ENCODE data around the gene ZNF775. TPM values are rescaled to one million over a fixed set of nuclear protein-coding genes. Genes with fewer than 3 reads are reported as not detected.

Gene ZNF775
- total RNA-seq, 1 donor from 2014 or later = 4.4 TPM

- Histone ChIP-seq H3K36me3 (no peaks in the 10 kb centered on the region), H3K4me3 (no peak overlapping the region), H3K27me3 (no peaks in the 10 kb centered on the region), H3K9me3 (no peaks in the 10 kb centered on the region), H3K4me1 (peaks cover 7% of the 10 kb centered on the region), H3K27ac (no peak overlapping the region)
- intact Hi-C loops (cut with DNase I) = no loop called here
- ATAC-seq = no peak
- no peak for TF ChIP-seq CTCF (IDR thresholded peaks at IDR 0.05)
- peak; percentile 9 for DNase-seq
These were observed 20.0 kb upstream of the ZNF775 start for GRCh38 chr7:150358988-150359621.

- peaks cover 7% of the 10 kb centered on the region for H3K4me1 ChIP-seq
- TF ChIP-seq CTCF (IDR thresholded peaks at IDR 0.05) = no peak
- H3K27me3 ChIP-seq = no peaks in the 10 kb centered on the region
- no peaks in the 10 kb centered on the region for H3K36me3 ChIP-seq
- intact Hi-C loops (cut with DNase I) = no loop called here
- DNase-seq = peak; percentile 2
- H3K9me3 ChIP-seq = no peaks in the 10 kb centered on the region
- ATAC-seq = no peak
- H3K4me3 ChIP-seq = no peak overlapping the region
- no peak overlapping the region for H3K27ac ChIP-seq
These were observed 19.3 kb upstream of the ZNF775 start for GRCh38 chr7:150359622-150360362.

DNA sequence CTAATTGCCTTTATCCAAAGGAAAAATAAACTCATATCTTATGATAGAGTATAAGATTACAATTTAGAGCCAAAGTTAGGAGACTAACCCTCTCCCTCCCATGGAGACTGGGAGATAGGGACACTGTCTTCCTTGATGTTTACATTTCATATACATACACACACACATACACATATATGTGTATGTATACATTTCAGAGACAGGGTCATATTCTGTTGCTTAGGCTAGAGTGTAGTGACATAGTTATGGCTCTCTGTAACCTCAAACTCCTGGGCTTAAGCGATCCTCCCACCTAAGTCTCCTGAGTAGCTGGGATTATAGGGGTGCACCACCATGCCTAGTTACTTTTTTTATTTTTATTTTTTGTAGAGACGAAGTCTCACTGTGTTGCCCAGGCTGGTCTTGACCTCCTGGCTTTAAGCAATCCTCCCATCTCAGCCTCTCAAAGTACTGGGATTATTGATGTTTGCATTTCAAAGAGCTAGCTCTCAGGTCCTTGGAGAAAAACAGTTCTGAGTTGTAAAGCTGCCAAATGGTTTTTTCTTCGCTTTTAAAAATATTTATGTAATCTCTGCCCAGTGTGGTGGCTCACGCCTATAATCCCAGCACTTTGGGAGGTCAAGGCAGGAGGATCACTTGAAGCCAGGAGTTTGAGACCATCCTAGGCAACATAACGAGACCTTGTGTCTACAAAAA, 18.6 kb upstream of the ZNF775 start:
- Histone ChIP-seq H3K36me3 (no peaks in the 10 kb centered on the region), H3K4me3 (no peak overlapping the region), H3K27ac (no peak overlapping the region), H3K4me1 (peaks cover 7% of the 10 kb centered on the region), H3K27me3 (no peaks in the 10 kb centered on the region), H3K9me3 (no peaks in the 10 kb centered on the region)
- DNase-seq (no peak), ATAC-seq (no peak)
- TF ChIP-seq CTCF (IDR thresholded peaks at IDR 0.05) = no peak
- intact Hi-C loops (cut with DNase I) = no loop called here

DNA sequence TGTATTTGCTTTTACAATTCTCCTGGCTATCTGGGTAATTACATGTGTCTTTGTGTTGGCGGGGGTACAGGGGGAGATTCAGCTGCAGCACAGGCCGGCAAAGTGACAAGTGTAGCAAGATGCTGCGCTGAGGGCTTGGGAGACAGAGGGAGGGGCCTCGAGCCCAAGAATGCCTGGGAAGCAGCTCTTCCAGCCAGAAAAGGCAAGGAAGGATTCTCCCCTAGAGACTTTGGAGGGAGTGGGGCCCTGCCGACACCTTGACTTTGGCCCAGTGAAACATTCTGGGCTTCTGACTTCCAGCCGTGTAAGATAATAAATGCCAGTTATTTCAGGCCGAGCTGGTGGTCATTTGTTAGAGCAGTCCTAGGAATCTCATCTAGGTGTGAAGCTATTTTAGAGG, 17.7 kb upstream of the ZNF775 start:
- Histone ChIP-seq H3K36me3 (no peaks in the 10 kb centered on the region), H3K27ac (no peak overlapping the region), H3K27me3 (no peaks in the 10 kb centered on the region), H3K4me3 (no peak overlapping the region), H3K9me3 (no peaks in the 10 kb centered on the region), H3K4me1 (peaks cover 7% of the 10 kb centered on the region)
- DNase-seq (no peak), ATAC-seq (no peak)
- intact Hi-C loops (cut with DNase I) = no loop called here
- TF ChIP-seq CTCF (IDR thresholded peaks at IDR 0.05) = no peak

- TF ChIP-seq CTCF (IDR thresholded peaks at IDR 0.05) = no peak
- ATAC-seq (no peak), DNase-seq (peak; percentile 8)
- Histone ChIP-seq H3K27me3 (no peaks in the 10 kb centered on the region), H3K9me3 (no peaks in the 10 kb centered on the region), H3K4me3 (no peak overlapping the region), H3K36me3 (no peaks in the 10 kb centered on the region), H3K4me1 (peaks cover 7% of the 10 kb centered on the region), H3K27ac (no peak overlapping the region)
- intact Hi-C loops (cut with DNase I) = no loop called here
These were observed 17.1 kb upstream of the ZNF775 start for GRCh38 chr7:150361807-150362621.
